HCT116 (cell line): ENCODE measurements around the gene COG5. TPM values are rescaled to one million over a fixed set of nuclear protein-coding genes. Genes with fewer than 3 reads are reported as not detected.

Experiments
- ATAC-seq: fragments of 200-7000 bp; cut with Tn5 transposase; 2 replicates; pipeline ENCODE4 v1.9.1; 2020; ENCODE audit warnings: mild to moderate bottlenecking, moderate library complexity
- BruUV-seq: library from RNA; stranded (reverse); fragments of 400-500 nt; replicated peaks from 2 replicates; lab custom pipeline; 2021; lab: Mats Ljungman, UMichigan
- CTCF ChIA-PET: fragments of 300-600 bp; sonication (Branson Sonifier 250); formaldehyde crosslinking; loops from one replicate; lab custom pipeline; 2021; ENCODE audit warnings: antibody characterized with exemption; lab: Charles Lee
- POLR2A ChIA-PET: fragments of 300-600, 350-600 bp; sonication (Branson Sonifier 250); formaldehyde crosslinking; loops from one replicate; lab custom pipeline; 2021; ENCODE audit warnings: antibody characterized with exemption; lab: Charles Lee
- RAD21 ChIA-PET, 2 experiments: fragments of 300-600 bp; sonication (Branson Sonifier 250); formaldehyde crosslinking; loops; one replicate each; lab custom pipeline; 2023; ENCODE audit warnings: low total read pairs in 2 of 2; ENCODE audit not compliant: uncharacterized antibody in 2 of 2, unreplicated experiment in 2 of 2, low non-redundant PET in 1 of 2; lab: Charles Lee
- DNase-seq: peaks from one replicate; pipeline ENCODE4 v3.0.0-alpha.2; 2010; ENCODE audit warnings: low read depth, low spot score
- H2AFZ ChIP-seq: fragments of 200-600 bp; shearing (Covaris generic), sonication (generic); 2 replicates; pipeline ENCODE4 v1.6.1; 2017; ENCODE audit warnings: low read depth, mixed run types, mixed read lengths, antibody characterized with exemption, low read length; ENCODE audit not compliant: poor library complexity, severe bottlenecking
- H3K27ac ChIP-seq: 2 replicates; pipeline ENCODE4 v1.5.1; 2012; ENCODE audit warnings: low read depth, low read length
- H3K27me3 ChIP-seq: fragments of 200-600 bp; sonication (generic); 2 replicates; pipeline ENCODE4 v1.6.1; 2016; ENCODE audit warnings: mixed run types, low read length, mixed read lengths; ENCODE audit not compliant: insufficient read depth
- H3K36me3 ChIP-seq, 2 experiments: fragments of 200-500 bp in 1 of 2; fragments of 200-600 bp in 1 of 2; sonication (Bioruptor generic) in 1 of 2; sonication (generic) in 1 of 2; 2 replicates each; pipeline versions ENCODE4 v1.5.1 to v1.6.1; 2014 to 2016; ENCODE audit warnings: low read length in 2 of 2, inconsistent platforms in 1 of 2, mixed read lengths in 1 of 2, mixed run types in 1 of 2; ENCODE audit not compliant: insufficient read depth in 2 of 2, control insufficient read depth in 1 of 2
- H3K4me1 ChIP-seq, 2 experiments: fragments of 200-600 bp in 1 of 2; sonication (generic) in 1 of 2; 2 replicates each; pipeline versions ENCODE4 v1.5.1 to v1.6.1; 2012 to 2017; ENCODE audit warnings: low read length in 2 of 2, inconsistent platforms in 1 of 2, mild to moderate bottlenecking in 1 of 2, mixed read lengths in 1 of 2, mixed run types in 1 of 2, moderate library complexity in 1 of 2; ENCODE audit not compliant: insufficient read depth in 2 of 2, control insufficient read depth in 1 of 2
- H3K4me2 ChIP-seq: fragments of 200-600 bp; sonication (generic); 2 replicates; pipeline ENCODE4 v1.6.1; 2017; ENCODE audit warnings: mixed run types, low read length, mixed read lengths
- H3K4me3 ChIP-seq, 2 experiments: fragments of 200-600 bp in 1 of 2; sonication (generic) in 1 of 2; replicated peaks in 1 of 2; 2 replicates each; pipeline ENCODE4 v1.5.1; 2011 to 2016; ENCODE audit warnings: low read length in 2 of 2, control low read depth in 1 of 2, low read depth in 1 of 2, mild to moderate bottlenecking in 1 of 2, mixed read lengths in 1 of 2, mixed run types in 1 of 2
- H3K79me2 ChIP-seq: fragments of 200-600 bp; sonication (generic); 2 replicates; pipeline ENCODE4 v1.6.1; 2017; ENCODE audit warnings: mild to moderate bottlenecking, mixed run types, low read length, moderate library complexity, mixed read lengths; ENCODE audit not compliant: insufficient read depth
- H3K9ac ChIP-seq: fragments of 200-600 bp; sonication (generic); 2 replicates; pipeline ENCODE4 v1.6.1; 2016; ENCODE audit warnings: low read length, mixed read lengths
- H3K9me2 ChIP-seq: fragments of 200-600 bp; sonication (generic), shearing (Covaris generic); 2 replicates; pipeline ENCODE4 v1.6.1; 2017; ENCODE audit warnings: mixed run types, mild to moderate bottlenecking, moderate library complexity; ENCODE audit not compliant: insufficient read depth
- H3K9me3 ChIP-seq, 2 experiments: fragments of 200-500 bp in 1 of 2; fragments of 200-600 bp in 1 of 2; sonication (Bioruptor generic) in 1 of 2; sonication (generic) in 1 of 2; 2 replicates each; pipeline ENCODE4 v1.6.1; 2014 to 2017; ENCODE audit warnings: low read length in 2 of 2, mixed read lengths in 2 of 2, inconsistent platforms in 1 of 2, low read depth in 1 of 2, mild to moderate bottlenecking in 1 of 2, mixed run types in 1 of 2, moderate library complexity in 1 of 2; ENCODE audit not compliant: control insufficient read depth in 1 of 2, insufficient read depth in 1 of 2
- H4K20me1 ChIP-seq: fragments of 200-600 bp; sonication (generic), shearing (Covaris generic); 2 replicates; pipeline ENCODE4 v1.6.1; 2017; ENCODE audit warnings: mixed run types, mild to moderate bottlenecking, moderate library complexity; ENCODE audit not compliant: insufficient read depth
- CEBPB ChIP-seq: IDR thresholded peaks from 2 replicates; pipeline ENCODE4 v1.6.1; 2012; ENCODE audit warnings: low read depth
- CTCF ChIP-seq, 3 experiments: fragments of 200-600 bp in 1 of 3; sonication (generic) in 1 of 3; IDR thresholded peaks in 2 of 3; conservative IDR thresholded peaks in 1 of 3; 2 replicates each; pipeline ENCODE4 v1.5.1; 2012 to 2017; ENCODE audit warnings: low read depth in 2 of 3, low read length in 2 of 3, antibody characterized with exemption in 1 of 3, borderline replicate concordance in 1 of 3, control low read depth in 1 of 3, mild to moderate bottlenecking in 1 of 3, mixed read lengths in 1 of 3, mixed run types in 1 of 3, moderate library complexity in 1 of 3; ENCODE audit not compliant: insufficient read depth in 1 of 3
- ELF1 ChIP-seq: IDR thresholded peaks from 2 replicates; pipeline ENCODE4 v1.6.1; 2012; ENCODE audit warnings: low read depth, borderline replicate concordance
- EZH2phosphoT487 ChIP-seq: fragments of 200-600 bp; IDR thresholded peaks from 2 replicates; pipeline ENCODE4 v1.6.1; 2018; ENCODE audit warnings: antibody characterized with exemption, borderline replicate concordance
- FOSL1 ChIP-seq: IDR thresholded peaks from 2 replicates; pipeline ENCODE4 v1.6.1; 2012; ENCODE audit warnings: low read depth
- MAX ChIP-seq: IDR thresholded peaks from 2 replicates; pipeline ENCODE4 v1.6.1; 2012
- POLR2A ChIP-seq: IDR thresholded peaks from 2 replicates; pipeline ENCODE4 v1.7.0; 2011; ENCODE audit warnings: borderline replicate concordance; ENCODE audit not compliant: insufficient read depth, insufficient read length; ENCODE audit errors: extremely low read depth
- POLR2AphosphoS5 ChIP-seq: IDR thresholded peaks from 2 replicates; pipeline ENCODE4 v1.6.1; 2011; ENCODE audit warnings: mild to moderate bottlenecking, low read depth, low read length, moderate library complexity
- SRF ChIP-seq: IDR thresholded peaks from 2 replicates; pipeline ENCODE4 v1.6.1; 2012; ENCODE audit warnings: low read depth
- intact Hi-C: fragments of 100-400 bp; cut with micrococcal nuclease; formaldehyde crosslinking; loops from 2 replicates; pipeline ENCODE4 v1.10.0; 2022
- total RNA-seq: library from RNA; stranded (reverse); gene quantifications from one replicate; pipeline ENCODE4 v1.2.1, GENCODE V29; 2021; ENCODE audit not compliant: unreplicated experiment

COG5 gene
- total RNA-seq, 1 experiment from 2014 or later, result 30.7 TPM

GRCh38 chr7:107213193-107213788 is 350.4 kb downstream of the COG5 start:
- ATAC-seq, result no peak
- TF ChIP-seq FOSL1, result no peak
- peak in 1 of 3 experiments; percentile 25; a peak in 1 of 6 replicates for TF ChIP-seq CTCF (IDR thresholded peaks at IDR 0.05 in 2 of 3, conservative IDR thresholded peaks at IDR 0.05 in 1 of 3; ENCODE audit: borderline replicate concordance in 1 of 3, insufficient read depth in 1 of 3, low read depth in 2 of 3, low read length in 2 of 3)
- H3K4me1 ChIP-seq, result no peaks in the 10 kb centered on the region
- no TSS peak for BruUV-seq
- H3K9ac ChIP-seq, result no peak overlapping the region
- no peaks in the 10 kb centered on the region for H3K9me3 ChIP-seq
- no peaks in the 10 kb centered on the region for H4K20me1 ChIP-seq
- no peak overlapping the region for H2AFZ ChIP-seq
- H3K4me3 ChIP-seq, result no peak overlapping the region
- H3K79me2 ChIP-seq, result no peaks in the 10 kb centered on the region
- no peak for DNase-seq
- CTCF ChIA-PET, result no interaction called here
- H3K27me3 ChIP-seq, result no peaks in the 10 kb centered on the region
- POLR2A ChIA-PET, result no interaction called here
- RAD21 ChIA-PET, result no interaction called here
- no peaks in the 10 kb centered on the region for H3K9me2 ChIP-seq
- no peak overlapping the region for H3K27ac ChIP-seq
- H3K4me2 ChIP-seq, result no peak overlapping the region
- intact Hi-C loops, result no loop called here
- H3K36me3 ChIP-seq, result no peaks in the 10 kb centered on the region

GRCh38 chr7:107212725-107213124 is 351.0 kb downstream of the COG5 start:
- Histone ChIP-seq H3K79me2 (no peaks in the 10 kb centered on the region), H3K36me3 (no peaks in the 10 kb centered on the region), H3K27ac (no peak overlapping the region), H3K9me2 (no peaks in the 10 kb centered on the region), H3K4me1 (no peaks in the 10 kb centered on the region), H4K20me1 (no peaks in the 10 kb centered on the region), H3K9ac (no peak overlapping the region)
- ATAC-seq, result no peak
- POLR2A ChIA-PET, result no interaction called here
- no peak for DNase-seq
- no peak for TF ChIP-seq ELF1
- no peak for TF ChIP-seq CEBPB
- no peak for TF ChIP-seq EZH2phosphoT487
- no peak for TF ChIP-seq CTCF (IDR thresholded peaks at IDR 0.05 in 2 of 3, conservative IDR thresholded peaks at IDR 0.05 in 1 of 3; ENCODE audit: borderline replicate concordance in 1 of 3, insufficient read depth in 1 of 3, low read depth in 2 of 3, low read length in 2 of 3)
- TF ChIP-seq POLR2A, result no peak
- no peak for TF ChIP-seq POLR2AphosphoS5
- TF ChIP-seq SRF, result no peak
- TF ChIP-seq MAX, result no peak
- TF ChIP-seq, all 23 proteins: peak for 0
- Histone ChIP-seq H2AFZ (no peak overlapping the region), H3K9me3 (no peaks in the 10 kb centered on the region), H3K27me3 (no peaks in the 10 kb centered on the region), H3K4me2 (no peak overlapping the region), H3K4me3 (no peak overlapping the region)
- no TSS peak for BruUV-seq
- intact Hi-C loops, result no loop called here
- RAD21 ChIA-PET, result no interaction called here
- CTCF ChIA-PET, result no interaction called here
